Fibroblast of upper back skin (primary cell): ENCODE results near the gene C20orf204.
"Not testable (repeated sequence)": the region's sequence is repeated elsewhere in the genome, so short reads cannot be mapped to it uniquely, and the experiment has no call there.

Experiments
- DNase-seq: peaks from one replicate; pipeline ENCODE4 v3.0.0-alpha.2; 2013

The C20orf204 gene, protein sequence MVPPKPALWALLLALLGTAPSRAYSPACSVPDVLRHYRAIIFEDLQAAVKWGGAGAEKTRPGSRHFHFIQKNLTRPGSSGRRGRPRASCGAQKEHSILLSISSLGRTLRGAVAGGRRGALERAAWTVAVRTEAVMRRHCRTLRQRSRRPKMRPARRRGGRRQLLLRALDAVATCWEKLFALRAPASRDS

DNA sequence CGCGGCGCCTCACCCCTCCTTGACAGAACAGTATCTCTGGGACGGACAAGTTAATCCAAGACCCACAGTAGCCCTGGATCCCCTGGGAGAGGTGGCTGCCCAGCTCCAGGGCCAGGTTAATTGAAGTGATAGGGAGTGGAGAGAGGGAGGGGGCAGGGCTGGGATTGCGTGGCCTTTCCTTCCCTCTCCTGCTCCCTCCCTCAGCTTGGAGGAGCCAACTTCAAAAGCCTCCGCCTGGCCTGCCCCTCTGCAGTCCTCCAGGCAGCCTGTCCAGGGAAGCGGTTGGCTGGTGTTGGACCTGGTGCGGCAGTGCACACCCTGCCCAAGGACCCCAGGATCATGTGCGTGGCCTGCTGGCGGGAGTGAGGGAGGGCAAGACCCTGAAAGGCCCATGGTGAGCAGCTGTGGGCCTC lies at the start of gene C20orf204:
Gene C20orf204, plus strand, starts transcription at position 250 of the 413 bp plus-strand sequence. Its CDS starts 142 bp downstream, at position 392.
- DNase-seq, result no peak

GRCh38 chr20:64000906-64001305 lies 35.1 kb upstream of the C20orf204 start:
- DNase-seq, result no peak

GRCh38 chr20:64001607-64002011 lies 34.4 kb upstream of the C20orf204 start:
- DNase-seq, result no peak

- no peak for DNase-seq
Observed at GRCh38 chr20:64003960-64004725, 31.8 kb upstream of the C20orf204 start.

DNA sequence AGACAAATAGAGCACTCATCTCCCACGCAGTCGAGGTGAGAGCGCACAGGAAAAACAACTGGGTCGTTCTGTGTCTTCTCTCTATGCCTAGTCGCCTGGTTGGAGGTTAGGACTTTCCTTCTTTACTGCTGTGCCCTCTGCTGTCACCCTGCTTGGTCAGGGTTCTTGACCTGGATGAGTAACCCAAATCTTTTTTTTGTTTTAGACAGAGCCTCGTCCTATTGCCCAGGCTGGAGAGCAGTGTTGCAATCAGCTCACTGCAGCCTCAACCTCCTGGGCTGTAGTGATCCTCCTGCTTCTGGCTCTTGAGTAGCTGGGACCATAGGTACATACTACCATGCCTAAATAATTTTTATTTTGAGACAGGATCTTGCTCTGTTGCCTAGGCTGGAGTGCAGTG lies 30.6 kb upstream of the C20orf204 start:
- no peak for DNase-seq

GRCh38 chr20:64006490-64006889 lies 29.5 kb upstream of the C20orf204 start:
- no peak for DNase-seq

GRCh38 chr20:64006902-64007301 lies 29.1 kb upstream of the C20orf204 start:
- no peak for DNase-seq

GRCh38 chr20:64009811-64010387 lies 26.1 kb upstream of the C20orf204 start:
- DNase-seq, result no peak

- DNase-seq, result no peak
Observed at GRCh38 chr20:64010711-64011237, 25.2 kb upstream of the C20orf204 start.

DNA sequence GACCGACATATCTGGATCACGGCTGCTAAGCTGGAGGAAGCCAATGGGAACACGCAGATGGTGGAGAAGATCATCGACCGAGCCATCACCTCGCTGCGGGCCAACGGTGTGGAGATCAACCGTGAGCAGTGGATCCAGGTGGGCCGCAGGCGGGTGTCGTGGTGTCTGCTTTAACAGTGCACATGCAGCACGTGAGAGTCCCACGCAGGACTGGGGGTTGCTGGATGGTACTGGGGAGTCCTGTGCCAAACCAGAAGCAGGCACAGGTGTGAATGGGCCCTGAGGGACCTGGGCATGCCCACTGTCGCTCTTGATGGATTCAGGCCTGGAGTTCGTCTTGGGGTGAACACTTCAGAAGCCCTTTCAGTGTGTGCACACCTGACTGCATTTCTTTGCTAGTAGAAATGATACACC lies 24.6 kb upstream of the C20orf204 start:
- no peak for DNase-seq

DNA sequence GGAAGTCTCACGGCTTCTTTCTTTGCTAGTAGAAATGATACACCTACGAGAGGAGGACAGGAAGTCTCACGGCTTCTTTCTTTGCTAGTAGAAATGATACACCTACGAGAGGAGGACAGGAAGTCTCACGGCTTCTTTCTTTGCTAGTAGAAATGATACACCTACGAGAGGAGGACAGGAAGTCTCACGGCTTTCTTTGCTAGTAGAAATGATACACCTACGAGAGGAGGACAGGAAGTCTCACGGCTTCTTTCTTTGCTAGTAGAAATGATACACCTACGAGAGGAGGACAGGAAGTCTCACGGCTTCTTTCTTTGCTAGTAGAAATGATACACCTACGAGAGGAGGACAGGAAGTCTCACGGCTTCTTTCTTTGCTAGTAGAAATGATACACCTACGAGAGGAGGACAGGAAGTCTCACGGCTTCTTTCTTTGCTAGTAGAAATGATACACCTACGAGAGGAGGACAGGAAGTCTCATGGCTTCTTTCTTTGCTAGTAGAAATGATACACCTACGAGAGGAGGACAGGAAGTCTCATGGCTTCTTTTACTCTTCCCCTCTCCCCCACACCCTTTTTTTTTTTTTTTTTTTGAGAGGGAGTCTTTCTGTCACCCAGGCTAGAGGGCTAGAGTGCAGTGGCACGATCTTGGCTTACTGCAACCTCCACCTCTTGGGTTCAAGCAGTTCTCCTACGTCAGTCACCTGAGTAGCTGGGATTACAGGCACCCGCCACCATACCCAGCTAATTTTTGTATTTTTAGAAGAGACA lies 23.4 kb upstream of the C20orf204 start:
- DNase-seq, result not testable (repeated sequence)

- DNase-seq, result no peak
Observed at GRCh38 chr20:64015635-64016034, 20.3 kb upstream of the C20orf204 start.

GRCh38 chr20:64021124-64021975 lies 14.6 kb upstream of the C20orf204 start:
- DNase-seq, result no peak

DNA sequence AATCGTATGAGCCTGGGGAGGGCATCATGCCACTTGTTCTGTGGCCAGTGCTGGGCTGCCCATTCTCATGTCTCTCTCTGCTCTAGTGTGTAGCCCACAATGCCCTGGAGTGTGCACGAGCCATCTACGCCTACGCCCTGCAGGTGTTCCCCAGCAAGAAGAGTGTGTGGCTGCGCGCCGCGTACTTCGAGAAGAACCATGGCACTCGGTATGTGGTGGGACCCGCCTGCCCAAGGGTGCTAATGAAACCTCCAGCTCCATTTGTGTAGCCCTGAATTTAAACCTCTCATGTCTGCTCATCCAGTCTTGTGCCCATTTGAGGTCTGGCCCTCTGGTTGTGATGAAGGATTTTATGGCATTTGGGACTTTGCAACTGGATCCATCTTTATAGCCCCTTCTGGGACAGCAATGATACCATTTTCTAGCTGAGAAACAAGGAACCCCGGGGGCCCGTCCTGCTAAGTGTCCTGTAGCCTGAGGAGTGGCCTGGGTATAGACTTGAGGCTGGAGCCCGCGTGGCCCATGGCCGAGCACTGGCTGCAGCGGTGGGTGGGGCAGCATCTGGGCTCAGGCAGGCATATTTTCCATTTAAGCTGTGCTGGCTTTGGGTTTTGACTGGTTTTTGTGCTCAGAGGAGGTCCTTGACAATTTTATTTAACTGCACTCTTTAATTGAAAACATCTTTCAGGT lies 13.2 kb upstream of the C20orf204 start:
- DNase-seq, result no peak

DNA sequence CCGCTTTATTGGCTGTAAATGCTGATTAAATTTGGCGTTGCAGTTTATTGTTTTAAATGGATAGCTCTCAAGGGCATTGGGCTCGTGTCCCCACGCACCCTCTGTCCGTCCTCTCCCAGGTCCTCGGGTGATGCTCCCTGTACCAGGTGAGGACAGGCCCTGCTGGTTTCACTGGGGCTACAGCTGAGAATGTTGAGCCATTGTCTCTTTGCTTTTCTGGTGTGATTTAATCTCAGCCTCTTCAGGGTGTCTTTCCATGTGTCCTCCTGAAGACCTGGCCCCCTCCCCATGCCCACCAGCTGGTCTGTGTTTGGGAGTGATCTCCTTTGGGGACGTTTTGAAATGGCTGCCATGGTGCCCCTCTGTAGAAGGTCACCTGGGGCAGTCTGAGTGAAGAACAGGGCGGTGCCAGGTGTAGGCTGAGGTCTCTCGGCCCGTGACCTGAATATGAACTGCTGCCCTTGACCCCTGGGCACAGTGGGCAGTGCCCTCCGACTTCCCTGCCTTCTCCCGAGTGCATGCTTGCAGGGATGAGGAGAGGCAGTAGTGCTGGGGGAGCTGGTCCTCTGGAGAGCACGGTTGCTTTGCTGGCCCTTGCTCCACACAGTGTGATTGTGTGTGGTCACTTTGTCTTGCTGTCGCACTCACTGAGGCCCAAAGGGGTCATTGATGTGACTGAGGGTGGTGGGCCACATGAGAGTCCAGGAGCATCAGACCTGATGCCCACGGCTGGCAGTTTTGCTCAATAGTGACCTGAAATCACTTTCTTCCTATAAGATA lies 12.4 kb upstream of the C20orf204 start:
- no peak for DNase-seq

DNA sequence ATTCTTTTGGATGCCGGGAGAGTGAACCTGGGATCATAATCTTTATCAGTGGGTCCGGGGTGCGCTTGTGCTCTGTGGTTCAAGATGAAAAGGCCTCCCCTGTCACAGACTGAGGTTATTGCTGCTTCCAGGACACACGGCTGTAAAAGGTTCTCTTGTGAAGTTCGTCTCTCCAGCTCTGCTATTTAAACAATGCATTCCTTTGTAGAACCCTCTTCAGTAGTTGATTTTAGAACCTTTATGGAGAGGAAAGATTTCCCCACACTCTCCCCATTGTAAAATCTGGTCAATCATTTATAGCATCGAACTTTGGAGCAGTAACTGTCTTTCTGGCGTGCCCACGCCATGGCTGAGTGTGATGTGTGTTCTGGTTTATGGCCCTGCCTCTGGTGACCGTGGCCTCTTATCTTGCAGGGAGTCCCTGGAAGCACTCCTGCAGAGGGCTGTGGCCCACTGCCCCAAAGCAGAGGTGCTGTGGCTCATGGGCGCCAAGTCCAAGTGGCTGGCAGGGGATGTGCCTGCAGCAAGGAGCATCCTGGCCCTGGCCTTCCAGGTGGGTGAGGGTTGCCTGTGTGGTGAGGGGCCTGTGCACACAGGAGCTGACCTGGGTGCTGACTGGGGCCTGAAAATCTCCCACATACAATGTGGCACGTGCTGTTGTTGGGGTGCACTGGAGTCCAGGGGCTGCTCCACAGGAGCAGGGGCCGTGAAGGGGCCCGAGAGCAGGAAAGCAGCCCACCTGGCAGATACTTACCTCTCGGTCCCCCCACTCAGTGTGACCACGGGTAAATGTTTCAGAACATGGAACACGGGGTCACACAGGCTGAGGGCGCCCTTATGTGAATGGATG lies 11.6 kb upstream of the C20orf204 start:
- DNase-seq, result no peak

DNA sequence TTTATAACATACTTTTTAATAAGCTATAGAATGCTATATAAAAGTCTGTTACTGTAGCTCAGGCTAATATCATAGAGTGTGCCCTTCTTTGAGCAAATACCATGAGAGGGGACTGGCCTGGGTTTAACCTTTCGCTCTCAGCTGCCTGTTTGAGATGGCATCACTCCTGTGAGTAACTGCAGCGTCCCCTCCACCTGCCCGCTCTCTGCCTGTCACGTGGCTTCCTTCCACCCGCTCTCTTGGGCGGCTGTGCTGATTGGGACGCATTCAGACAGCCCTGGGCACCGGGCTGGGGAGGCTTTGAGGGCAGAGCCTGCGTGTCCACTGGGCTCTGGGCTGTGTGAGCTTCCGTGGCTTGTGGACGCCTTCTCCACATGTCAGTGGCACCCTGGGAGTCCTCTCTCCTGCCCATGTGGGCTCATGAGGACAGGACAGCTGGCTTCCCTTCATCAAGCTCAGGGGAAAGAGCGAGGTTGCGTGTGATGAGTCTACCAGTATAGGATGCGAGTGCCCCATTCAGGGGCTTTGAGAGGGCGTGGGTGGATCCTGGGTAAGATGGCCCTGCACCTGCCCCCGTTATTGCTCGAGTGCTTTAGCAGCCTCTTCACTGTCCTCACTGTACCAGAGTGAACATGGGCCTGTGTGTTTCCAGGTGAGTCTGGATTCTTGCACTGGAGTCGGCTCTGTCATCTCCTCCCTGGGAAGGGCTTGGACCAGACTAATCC lies 10.7 kb upstream of the C20orf204 start:
- no peak for DNase-seq

DNA sequence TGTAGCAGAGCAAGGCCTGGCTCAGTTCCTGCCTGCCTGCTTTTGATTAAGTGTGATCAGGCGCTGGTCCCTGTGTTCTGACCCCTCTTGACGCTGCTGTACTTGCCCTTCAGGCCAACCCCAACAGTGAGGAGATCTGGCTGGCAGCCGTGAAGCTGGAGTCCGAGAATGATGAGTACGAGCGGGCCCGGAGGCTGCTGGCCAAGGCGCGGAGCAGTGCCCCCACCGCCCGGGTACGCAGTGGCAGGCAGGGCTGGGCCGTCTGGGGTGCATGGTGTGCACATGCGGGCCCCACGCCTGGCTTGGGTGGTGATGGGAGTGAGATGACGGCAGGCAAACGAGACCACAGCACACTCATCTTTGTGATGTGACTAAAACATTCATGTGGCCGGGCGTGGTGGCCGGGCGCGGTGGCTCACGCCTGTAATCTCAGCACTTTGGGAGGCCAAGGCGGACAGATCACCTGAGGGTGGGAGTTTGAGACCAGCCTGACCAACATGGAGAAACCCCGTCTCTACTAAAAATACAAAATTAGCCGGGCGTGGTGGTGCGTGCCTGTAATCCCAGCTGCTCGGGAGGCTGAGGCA lies 10.1 kb upstream of the C20orf204 start:
- DNase-seq, result no peak
